Upper lobe of left lung (tissue), 4 donors: ENCODE measurements around the gene PCYT1A.

Source experiments
- CTCF ChIP-seq, 6 experiments: fragments of 450-650 bp in 4 of 6; fragments of 200-600 bp in 2 of 6; sonication (generic) in 2 of 6; IDR thresholded peaks; one replicate each; pipeline ENCODE4 v1.5.1; 2016 to 2019; ENCODE audit warnings: antibody characterized with exemption in 6 of 6
- EP300 ChIP-seq, 4 donors: sonication (generic); formaldehyde crosslinking; IDR thresholded peaks; one replicate each; pipeline ENCODE4 v1.5.1; 2017; ENCODE audit warnings: antibody characterized with exemption in 4 of 4, control low read depth in 2 of 4
- POLR2A ChIP-seq, 4 donors: fragments of 450-650 bp; IDR thresholded peaks; one replicate each; pipeline ENCODE4 v1.5.1; 2016 to 2017; ENCODE audit warnings: antibody characterized with exemption in 4 of 4, mild to moderate bottlenecking in 2 of 4
- POLR2AphosphoS5 ChIP-seq, 2 donors: sonication (generic); formaldehyde crosslinking; IDR thresholded peaks; one replicate each; pipeline ENCODE4 v1.5.1; 2017; ENCODE audit warnings: antibody characterized with exemption in 2 of 2

DNA sequence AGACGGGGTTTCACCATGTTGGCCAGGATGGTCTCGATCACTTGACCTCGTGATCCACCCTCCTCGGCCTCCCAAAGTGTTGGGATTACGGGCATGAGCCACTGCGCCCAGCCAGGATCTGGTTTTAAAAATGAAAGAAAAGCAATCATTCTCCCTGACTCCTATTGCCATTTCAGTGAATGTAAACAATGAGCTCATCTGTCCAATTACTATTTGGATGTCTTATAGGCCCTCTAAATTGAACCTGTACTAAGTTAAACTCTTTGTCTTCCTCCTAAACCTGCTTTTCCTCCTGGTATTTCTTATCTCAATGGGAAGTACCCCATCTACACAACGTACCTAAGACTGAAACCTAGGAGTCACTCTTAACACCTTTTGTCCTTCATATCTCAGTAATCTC, 23.7 kb downstream of the PCYT1A start:
- TF ChIP-seq POLR2A (IDR thresholded peaks at IDR 0.05), result no peak
- no peak for TF ChIP-seq CTCF (IDR thresholded peaks at IDR 0.05)
- TF ChIP-seq EP300 (IDR thresholded peaks at IDR 0.05), result no peak
- TF ChIP-seq POLR2AphosphoS5 (IDR thresholded peaks at IDR 0.05), result no peak
